ENCODE measurements around the gene POMGNT1.

Gene POMGNT1

DNA sequence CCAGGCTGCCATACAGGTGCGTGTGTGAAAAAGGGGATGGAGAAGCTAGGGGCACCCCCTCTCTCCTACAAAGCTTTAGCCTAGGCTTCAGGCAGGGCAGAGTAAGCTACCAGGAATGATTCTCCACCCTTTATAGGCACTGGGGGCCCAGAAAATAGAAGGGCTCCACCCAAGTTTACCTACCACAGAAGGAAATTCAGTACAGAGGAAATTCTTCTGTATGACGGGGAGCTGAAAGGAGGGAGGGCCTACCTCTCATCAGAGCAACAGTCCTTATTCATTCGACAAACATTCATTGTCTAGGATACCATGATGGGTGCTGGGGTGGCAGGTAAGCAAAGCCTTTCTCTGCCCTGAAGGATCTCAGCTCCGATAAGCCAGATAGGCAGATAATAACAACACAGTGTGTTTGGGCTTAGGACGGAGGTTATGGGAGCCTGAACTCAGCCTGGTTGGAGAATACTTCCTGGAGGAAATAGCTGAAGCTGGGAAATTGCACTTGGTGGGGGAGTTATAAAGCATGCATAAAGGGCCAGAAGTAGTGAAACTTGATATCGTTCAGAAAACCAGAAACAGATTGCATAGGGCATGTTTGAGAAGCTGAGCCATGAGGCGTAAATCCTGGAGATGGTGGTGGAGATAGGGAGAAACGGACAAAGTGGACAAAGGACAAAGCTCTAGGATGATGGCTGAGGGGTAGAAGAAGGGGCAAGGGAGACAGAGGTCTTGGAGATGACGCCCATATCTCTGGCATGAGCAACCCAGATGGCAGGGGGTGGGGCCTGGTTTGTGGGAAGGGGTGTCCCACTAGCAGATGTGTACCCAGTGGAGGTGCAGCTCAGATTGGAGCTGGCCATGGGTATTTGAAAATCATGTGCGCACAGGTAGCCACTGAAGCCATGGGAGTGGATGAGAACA is 16.6 kb downstream of the POMGNT1 start:
- no peak for DNase-seq

DNA sequence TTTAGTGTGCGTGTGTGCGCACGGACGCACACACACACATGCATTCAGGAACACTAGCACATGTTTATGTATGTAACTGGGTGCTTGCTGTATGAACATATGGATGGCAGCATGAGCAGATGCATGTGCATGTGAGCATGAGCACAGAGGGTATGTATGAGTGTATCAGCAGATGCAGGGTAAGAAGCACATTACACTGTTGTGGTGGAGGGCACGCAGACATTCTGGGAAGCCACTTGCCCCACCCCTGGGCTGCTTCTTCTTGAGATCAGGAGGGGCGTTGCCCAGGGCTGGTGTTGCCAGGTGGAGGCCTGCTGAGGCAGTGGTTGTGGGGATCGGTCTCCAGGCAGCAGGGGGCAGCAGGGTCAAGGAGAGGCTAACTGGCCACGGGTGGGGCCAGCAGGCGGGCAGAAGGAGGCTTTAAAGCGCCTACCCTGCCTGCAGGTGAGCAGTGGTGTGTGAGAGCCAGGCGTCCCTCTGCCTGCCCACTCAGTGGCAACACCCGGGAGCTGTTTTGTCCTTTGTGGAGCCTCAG is 18.1 kb downstream of the POMGNT1 start:
- DNase-seq: no peak

- peak; percentile 73 for DNase-seq
Observed at GRCh38 chr1:46179138-46180081, 18.8 kb downstream of the POMGNT1 start.

DNA sequence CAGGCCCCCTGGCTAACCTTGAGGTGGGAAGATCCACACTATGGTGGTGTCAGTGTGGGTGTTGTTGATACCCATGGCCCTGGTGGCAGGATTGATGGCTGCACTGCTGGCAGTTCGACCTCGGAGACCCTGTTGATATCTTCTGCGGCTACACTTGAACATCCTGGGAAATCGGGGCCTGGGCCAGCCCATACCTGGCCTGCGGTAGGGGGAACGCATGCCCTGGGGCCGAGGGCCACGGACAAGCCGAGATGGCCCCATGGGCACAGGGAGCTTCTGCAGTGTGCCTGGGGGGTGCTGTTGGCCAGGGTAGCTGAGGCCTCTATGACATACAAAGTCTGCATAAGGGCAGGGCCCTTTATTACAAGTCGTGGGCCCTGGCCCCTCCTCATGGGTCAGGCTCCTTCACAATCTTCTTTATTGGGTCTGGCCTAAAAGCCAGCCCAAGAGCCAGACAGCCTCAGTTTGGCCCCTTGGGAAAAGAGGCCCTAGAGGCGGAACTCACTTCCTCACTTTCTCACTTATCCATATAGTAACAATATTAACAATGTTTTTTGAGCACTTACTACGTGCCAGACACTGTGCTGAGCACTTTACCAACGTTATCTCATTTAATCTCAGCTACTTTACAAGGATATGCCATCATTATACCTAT is 21.9 kb downstream of the POMGNT1 start, which contains the start of gene P3R3URF:
Gene P3R3URF (minus strand): TSS at position 278 of the 655 bp plus-strand sequence. CDS start 17 bp downstream, at position 261.
- no peak for DNase-seq

DNA sequence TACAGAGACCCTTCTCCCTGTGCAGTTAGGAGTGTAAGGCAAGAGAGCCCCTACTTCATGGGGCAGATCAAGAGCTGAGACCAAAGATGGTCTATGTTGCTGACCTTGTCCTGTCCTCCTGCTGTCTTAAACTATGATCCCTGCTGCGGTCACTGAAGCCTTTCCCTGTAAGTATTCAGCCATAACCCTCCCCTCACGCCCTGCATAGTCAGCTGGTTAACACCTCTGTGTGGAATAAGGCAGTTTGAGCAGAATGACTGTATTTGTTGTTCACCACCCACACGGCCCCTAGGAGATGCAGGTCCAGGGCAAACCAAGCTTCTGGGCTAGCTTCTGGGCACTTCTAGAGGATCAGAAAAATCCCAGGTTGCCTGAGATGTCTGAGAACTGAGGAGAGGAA is 23.0 kb downstream of the POMGNT1 start:
- no peak for DNase-seq

- DNase-seq: no peak
Observed at GRCh38 chr1:46174448-46175231, 23.6 kb downstream of the POMGNT1 start, which contains the start of gene TSPAN1. TSS of gene TSPAN1 (plus strand) at chr1:46175087. CDS start at chr1:46181108, 6,021 bp downstream.

DNA sequence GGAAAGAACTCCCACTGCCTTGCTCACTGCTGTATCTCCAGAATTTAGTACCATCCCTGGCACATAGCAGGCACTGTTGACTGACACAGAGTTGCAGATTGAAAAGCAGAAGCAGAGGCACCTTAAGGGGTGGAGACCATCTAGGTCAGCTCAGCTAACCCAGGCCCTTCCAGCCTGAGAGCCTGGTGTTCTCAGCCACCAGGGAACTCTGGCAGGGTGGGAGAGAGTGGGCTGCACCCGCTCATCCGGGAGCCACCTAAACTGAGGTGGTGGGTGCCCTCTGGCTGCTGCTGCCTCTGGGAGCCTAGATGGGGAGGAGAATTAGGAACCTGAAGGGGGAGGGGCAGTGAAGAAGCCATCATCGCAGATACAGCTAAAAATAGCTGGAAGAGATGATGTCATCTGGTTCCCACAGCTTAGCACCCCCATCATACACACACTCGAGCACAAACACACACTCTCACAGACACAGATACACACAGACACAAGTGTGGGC is 24.8 kb downstream of the POMGNT1 start:
- DNase-seq: no peak

GRCh38 chr1:46172321-46172720 is 25.9 kb downstream of the POMGNT1 start:
- no peak for DNase-seq

- DNase-seq: no peak
Observed at GRCh38 chr1:46171871-46172270, 26.4 kb downstream of the POMGNT1 start.

GRCh38 chr1:46171351-46171750 is 26.9 kb downstream of the POMGNT1 start:
- no peak for DNase-seq

- no peak for DNase-seq
Observed at GRCh38 chr1:46169811-46170454, 28.3 kb downstream of the POMGNT1 start.

DNA sequence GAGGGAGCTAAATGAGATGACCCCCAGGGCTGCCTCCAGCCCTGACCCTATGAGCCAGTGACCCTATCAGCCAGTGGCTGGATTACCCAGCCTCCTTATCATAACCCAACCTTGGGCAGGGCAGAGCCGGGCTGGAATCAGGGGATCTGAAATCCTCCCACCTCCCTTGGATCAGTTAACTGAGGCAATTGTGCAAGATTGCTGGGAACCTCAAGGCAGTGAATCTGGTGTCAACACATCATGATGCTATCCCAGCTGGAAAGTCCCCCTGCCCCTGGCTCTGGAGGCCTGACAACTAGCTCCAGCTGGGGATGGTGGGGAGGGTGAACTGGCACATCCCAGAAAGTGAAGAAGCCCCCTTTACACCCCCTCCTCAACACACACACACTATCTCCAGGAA is 29.8 kb downstream of the POMGNT1 start:
- DNase-seq: no peak

DNA sequence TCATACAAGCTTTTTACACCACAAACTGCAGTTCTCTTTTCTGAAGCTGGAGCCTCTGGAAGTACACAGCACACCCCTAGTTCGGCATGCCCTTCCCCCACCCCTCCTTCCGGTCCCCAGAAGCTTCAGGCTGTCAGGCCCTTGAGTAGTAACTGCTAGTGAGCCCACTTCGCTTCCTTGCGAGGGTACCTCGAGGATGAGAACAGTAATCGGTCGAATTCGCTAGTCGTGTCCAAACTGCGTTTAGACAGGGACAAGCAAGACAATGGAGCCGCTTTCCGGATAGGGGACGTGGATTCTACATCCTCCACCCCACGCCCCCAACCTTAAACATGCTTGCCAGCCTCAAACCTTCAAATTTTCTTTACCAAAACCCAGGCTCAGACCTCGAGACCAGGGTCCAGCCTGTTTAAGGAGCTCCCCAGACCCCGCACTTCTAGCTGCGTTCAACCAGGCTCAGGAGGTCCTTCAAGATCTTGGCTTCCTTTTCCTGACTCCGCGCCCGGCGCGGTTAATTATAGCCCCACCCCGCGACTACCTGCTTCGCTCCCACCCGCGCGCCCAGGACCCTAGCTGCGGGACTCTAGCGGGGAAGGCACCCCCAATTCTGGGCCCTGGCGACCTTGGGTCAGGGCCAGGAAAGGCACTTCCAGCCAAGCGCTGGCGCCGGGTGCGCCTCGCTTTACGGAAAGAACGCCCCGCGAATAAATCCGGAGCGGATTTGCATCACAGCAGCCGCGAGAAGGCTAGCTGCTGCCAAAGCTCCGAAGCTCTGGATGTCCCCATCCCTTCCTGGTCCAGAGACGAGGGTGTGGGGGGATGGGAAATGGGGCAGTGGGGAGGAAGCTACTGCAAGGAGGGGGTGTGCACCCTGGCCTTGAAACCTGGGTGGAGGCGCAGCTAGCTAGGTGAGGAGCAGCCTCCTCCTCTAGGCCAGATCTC is 31.4 kb downstream of the POMGNT1 start:
- no peak for DNase-seq

GRCh38 chr1:46160212-46160611 is 38.0 kb downstream of the POMGNT1 start:
- no peak for DNase-seq

- no peak for DNase-seq
Observed at GRCh38 chr1:46159516-46159915, 38.7 kb downstream of the POMGNT1 start.

- DNase-seq: no peak
Observed at GRCh38 chr1:46158312-46159281, 39.6 kb downstream of the POMGNT1 start.

- DNase-seq: no peak
Observed at GRCh38 chr1:46157916-46158311, 40.3 kb downstream of the POMGNT1 start.

GRCh38 chr1:46153732-46154131 is 44.5 kb downstream of the POMGNT1 start:
- no peak for DNase-seq

DNA sequence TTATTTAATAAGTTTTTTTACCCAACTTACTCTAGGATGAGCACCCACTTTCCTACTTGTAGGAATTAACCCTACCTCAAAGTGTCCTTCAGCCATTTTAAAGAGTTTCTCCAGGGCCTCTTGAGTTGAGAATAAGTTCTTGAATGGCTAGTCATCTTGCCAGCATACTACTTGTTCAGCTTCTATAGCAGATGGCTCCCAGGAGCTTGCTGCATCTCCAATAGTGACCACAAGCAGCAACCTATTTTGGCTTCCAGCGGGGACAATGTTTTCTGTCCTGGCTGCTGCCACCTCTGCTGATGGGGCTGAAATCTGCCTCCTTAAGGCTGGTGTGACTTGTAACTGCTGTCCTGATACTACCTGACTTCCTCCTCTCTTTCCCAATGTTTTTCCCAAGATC is 45.0 kb downstream of the POMGNT1 start:
- DNase-seq: no peak
